GM18502 (cell line): ENCODE results near the gene WNK4.

Source experiments
- ATAC-seq: cut with Tn5 transposase; IDR thresholded peaks from one replicate; pipeline ENCODE4 v1.9.1; 2021; ENCODE audit warnings: mild to moderate bottlenecking; ENCODE audit not compliant: unreplicated experiment, poor library complexity

The WNK4 gene

GRCh38 chr17:42832934-42833766 lies 52.7 kb downstream of the WNK4 start, which contains the start of gene PSME3:
TSS of gene PSME3 (plus strand) at chr17:42833397. CDS start at chr17:42833632, 235 bp downstream.
- peak; percentile 88 for ATAC-seq

DNA sequence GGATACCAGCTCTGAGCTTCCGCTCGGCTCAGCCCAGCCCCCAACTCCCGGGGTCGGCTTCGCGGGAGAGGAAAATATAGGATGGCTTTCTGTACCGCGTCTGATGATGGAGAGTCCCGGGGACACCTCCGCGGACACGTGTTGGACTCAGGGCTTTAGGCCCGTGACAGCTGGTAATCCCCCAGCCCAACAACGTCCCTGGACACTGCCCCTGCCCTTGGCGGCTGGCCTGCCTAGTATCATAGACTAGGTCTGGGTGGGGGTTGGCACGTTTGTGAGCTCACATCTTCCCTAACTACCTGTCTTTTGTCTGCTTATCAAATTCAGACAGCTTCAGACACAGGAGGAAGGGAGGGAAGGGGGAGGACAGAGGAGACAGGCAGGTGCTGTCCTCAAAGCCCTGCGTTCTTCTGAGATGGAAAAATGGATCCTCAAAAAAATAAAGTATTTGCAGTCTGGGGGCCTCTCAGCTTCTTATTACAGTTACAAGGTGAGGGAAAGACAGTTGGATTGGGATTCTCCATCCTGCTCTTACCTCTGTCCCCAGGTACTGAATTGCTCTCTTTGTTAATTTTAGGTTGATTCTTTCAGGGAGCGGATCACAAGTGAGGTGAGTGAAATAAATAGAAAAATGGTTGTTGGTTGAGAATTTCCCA lies 53.5 kb downstream of the WNK4 start:
- ATAC-seq: peak; percentile 15

GRCh38 chr17:42835732-42836131 lies 55.3 kb downstream of the WNK4 start:
- no peak for ATAC-seq

- ATAC-seq: no peak
These were observed 61.7 kb downstream of the WNK4 start for GRCh38 chr17:42841975-42842685.

DNA sequence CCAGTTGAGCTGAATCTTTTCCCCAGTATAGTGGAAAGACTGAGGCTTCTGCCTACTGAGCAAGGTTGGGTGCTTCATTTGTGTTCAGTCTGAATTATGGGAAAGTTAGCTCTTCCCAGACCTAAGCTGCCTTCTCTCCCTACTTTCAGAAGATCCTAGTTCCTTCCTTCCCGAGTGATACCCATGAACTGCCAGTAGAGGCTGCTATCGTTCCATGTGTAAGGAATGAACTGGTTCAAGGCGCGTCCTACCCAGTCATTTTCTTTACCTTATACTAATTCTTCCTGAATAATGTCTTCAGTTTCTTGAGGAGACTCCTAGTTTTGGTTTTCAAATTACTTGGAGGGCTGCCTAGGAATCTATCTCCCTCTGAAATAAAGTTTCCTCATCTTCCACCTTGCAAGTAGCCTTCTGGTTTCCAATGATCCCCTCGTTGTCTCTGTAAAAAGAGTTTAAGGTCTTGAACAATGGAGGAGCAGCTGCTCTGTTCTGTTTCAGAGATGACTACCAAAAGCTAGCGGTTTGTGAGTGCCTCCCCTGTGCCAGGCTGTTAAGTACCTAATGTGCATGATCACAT lies 63.0 kb downstream of the WNK4 start:
- ATAC-seq: no peak

- no peak for ATAC-seq
These were observed 63.9 kb downstream of the WNK4 start, which contains the start of gene AOC2 for GRCh38 chr17:42844271-42844670. TSS of gene AOC2 (plus strand) at chr17:42844580. CDS start at chr17:42844627, 47 bp downstream.

GRCh38 chr17:42844761-42845555 lies 64.5 kb downstream of the WNK4 start:
- no peak for ATAC-seq

GRCh38 chr17:42845556-42845917 lies 65.1 kb downstream of the WNK4 start:
- ATAC-seq: no peak

DNA sequence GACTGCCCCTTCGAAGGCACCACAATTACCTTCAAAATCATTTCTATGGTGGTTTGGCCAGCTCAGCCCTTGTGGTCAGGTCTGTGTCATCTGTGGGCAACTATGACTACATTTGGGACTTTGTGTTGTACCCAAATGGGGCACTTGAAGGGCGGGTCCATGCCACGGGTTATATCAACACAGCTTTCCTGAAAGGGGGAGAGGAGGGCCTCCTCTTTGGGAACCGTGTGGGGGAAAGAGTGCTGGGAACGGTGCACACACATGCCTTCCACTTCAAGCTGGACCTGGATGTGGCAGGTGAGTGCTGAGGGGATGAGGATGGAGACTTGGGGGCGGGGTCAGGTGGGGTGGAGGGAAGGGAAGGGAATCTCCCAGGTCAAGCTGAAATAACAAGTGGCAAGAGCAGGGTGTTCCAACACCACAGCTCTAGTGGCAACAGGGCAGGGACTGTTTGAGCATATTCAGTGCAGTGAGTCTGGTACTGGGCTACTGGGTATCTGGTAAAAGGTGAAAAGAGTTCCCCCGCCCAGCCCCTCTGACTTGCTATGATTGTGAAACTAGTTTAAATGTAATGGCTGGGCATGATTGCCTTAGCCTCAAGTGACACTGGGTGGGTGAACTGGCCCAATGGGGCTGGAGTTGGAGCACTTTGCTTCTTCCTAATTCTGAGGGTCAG lies 65.6 kb downstream of the WNK4 start:
- no peak for ATAC-seq
